Mammary epithelial cell (primary cell): ENCODE data around the gene RGS18.

ENCODE experiments used
- CTCF ChIP-seq, 2 donors: IDR thresholded peaks in 1 of 2; conservative IDR thresholded peaks in 1 of 2; 2 replicates each; pipeline ENCODE4 v1.5.1; 2011 to 2012; ENCODE audit warnings: inconsistent platforms in 2 of 2, low read length in 2 of 2, mild to moderate bottlenecking in 2 of 2, control low read depth in 1 of 2, low read depth in 1 of 2; ENCODE audit not compliant: insufficient read depth in 1 of 2; ENCODE audit errors: extremely low read depth in 1 of 2
- EZH2 ChIP-seq: IDR thresholded peaks from 2 replicates; pipeline ENCODE4 v1.6.1; 2012; ENCODE audit warnings: low read length, inconsistent platforms, borderline replicate concordance

GRCh38 chr1:192151176-192151575, 7.1 kb upstream of the RGS18 start:
- no peak for TF ChIP-seq CTCF (conservative IDR thresholded peaks at IDR 0.05 in 1 of 2, IDR thresholded peaks at IDR 0.05 in 1 of 2; ENCODE audit: extremely low read depth in 1 of 2, insufficient read depth in 1 of 2, low read depth in 1 of 2, low read length in 2 of 2)
- no peak for TF ChIP-seq EZH2
